ENCODE data around the gene ZNF554.
A peak's percentile ranks its signal among the peaks of the same experiment; 100 is the strongest.

Gene ZNF554

GRCh38 chr19:2837430-2837829 is 17.8 kb downstream of the ZNF554 start:
- DNase-seq, result no peak

- peak; percentile 97 for DNase-seq
These were observed 21.4 kb downstream of the ZNF554 start, which contains the start of gene ZNF555 for GRCh38 chr19:2840794-2841791. TSS of gene ZNF555 (plus strand) at chr19:2841475. CDS start at chr19:2841573, 98 bp downstream.

GRCh38 chr19:2841855-2842574 is 22.3 kb downstream of the ZNF554 start:
- peak; percentile 20 for DNase-seq

- DNase-seq, result no peak
These were observed 25.4 kb downstream of the ZNF554 start for GRCh38 chr19:2845107-2845506.

GRCh38 chr19:2846180-2846894 is 26.7 kb downstream of the ZNF554 start:
- DNase-seq, result no peak

GRCh38 chr19:2847507-2847906 is 27.8 kb downstream of the ZNF554 start:
- no peak for DNase-seq

GRCh38 chr19:2848616-2849015 is 28.9 kb downstream of the ZNF554 start:
- no peak for DNase-seq

- DNase-seq, result no peak
These were observed 30.7 kb downstream of the ZNF554 start for GRCh38 chr19:2850256-2850925.

- no peak for DNase-seq
These were observed 32.9 kb downstream of the ZNF554 start for GRCh38 chr19:2852598-2852997.

- DNase-seq, result no peak
These were observed 33.4 kb downstream of the ZNF554 start for GRCh38 chr19:2853015-2853606.

GRCh38 chr19:2854849-2855248 is 35.2 kb downstream of the ZNF554 start:
- DNase-seq, result no peak

GRCh38 chr19:2856457-2857050 is 36.9 kb downstream of the ZNF554 start:
- no peak for DNase-seq

GRCh38 chr19:2858864-2859263 is 39.2 kb downstream of the ZNF554 start:
- DNase-seq, result no peak

GRCh38 chr19:2863816-2864215 is 44.1 kb downstream of the ZNF554 start:
- DNase-seq, result no peak

- no peak for DNase-seq
These were observed 45.8 kb downstream of the ZNF554 start for GRCh38 chr19:2865334-2866100.

- no peak for DNase-seq
These were observed 46.9 kb downstream of the ZNF554 start for GRCh38 chr19:2866495-2867024.

GRCh38 chr19:2867025-2867991 is 47.6 kb downstream of the ZNF554 start, which contains the start of gene ZNF556:
TSS of gene ZNF556 (plus strand) at chr19:2867335. CDS start at chr19:2867422, 87 bp downstream.
- DNase-seq, result no peak

GRCh38 chr19:2869618-2870017 is 50.0 kb downstream of the ZNF554 start:
- no peak for DNase-seq

GRCh38 chr19:2872175-2872574 is 52.5 kb downstream of the ZNF554 start:
- peak; percentile 22 for DNase-seq

Data from stimulated activated CD4-positive, alpha-beta T cell treated with anti-CD3 and anti-CD28 coated beads, Interleukin-4, amount 100 ng/mL, for 1 hour (primary cell).